Tibial nerve (tissue), 4 donors: ENCODE results near the gene RIGI. TPM values are rescaled to one million over a fixed set of nuclear protein-coding genes. Genes with fewer than 3 reads are reported as not detected.
"Not testable (repeated sequence)": the region's sequence is repeated elsewhere in the genome, so short reads cannot be mapped to it uniquely, and the experiment has no call there.

ENCODE experiments used
- DNase-seq, 2 donors: peaks; one replicate each; pipeline ENCODE4 v3.0.0-alpha.2; 2019; ENCODE audit warnings: low spot score in 2 of 2
- H3K27ac ChIP-seq, 4 donors: fragments of 200-600 bp; sonication (generic) in 3 of 4; one replicate each; pipeline ENCODE4 v1.5.1; 2017 to 2019; ENCODE audit warnings: mild to moderate bottlenecking in 1 of 4
- H3K27me3 ChIP-seq, 2 donors: fragments of 200-600 bp; sonication (generic) in 1 of 2; one replicate each; pipeline versions ENCODE4 v1.5.1 to v1.6.0; 2017 to 2019
- H3K36me3 ChIP-seq, 3 donors: fragments of 200-600 bp; sonication (generic); one replicate each; pipeline ENCODE4 v1.5.1; 2018 to 2019
- H3K4me1 ChIP-seq, 4 donors: fragments of 200-600 bp; sonication (generic) in 3 of 4; one replicate each; pipeline ENCODE4 v1.5.1; 2017 to 2019
- H3K4me3 ChIP-seq, 4 donors: fragments of 200-600 bp; sonication (generic) in 3 of 4; one replicate each; pipeline ENCODE4 v1.5.1; 2017 to 2019; ENCODE audit warnings: mild to moderate bottlenecking in 1 of 4, moderate library complexity in 1 of 4
- H3K9me3 ChIP-seq, 4 donors: fragments of 200-600 bp; sonication (generic) in 3 of 4; one replicate each; pipeline ENCODE4 v1.5.1; 2017 to 2019
- CTCF ChIP-seq, 5 experiments: fragments of 200-600 bp in 3 of 5; fragments of 450-650 bp in 2 of 5; sonication (generic) in 3 of 5; IDR thresholded peaks; one replicate each; pipeline ENCODE4 v1.5.1; 2016 to 2019; ENCODE audit warnings: antibody characterized with exemption in 5 of 5, mild to moderate bottlenecking in 3 of 5, moderate library complexity in 2 of 5
- EP300 ChIP-seq, 2 donors: sonication (generic); formaldehyde crosslinking; IDR thresholded peaks; one replicate each; pipeline ENCODE4 v1.6.1; 2017; ENCODE audit warnings: antibody characterized with exemption in 2 of 2, mild to moderate bottlenecking in 1 of 2
- POLR2A ChIP-seq, 2 donors: fragments of 450-650 bp; IDR thresholded peaks; one replicate each; pipeline ENCODE4 v1.6.1; 2017; ENCODE audit warnings: antibody characterized with exemption in 2 of 2, mild to moderate bottlenecking in 2 of 2, moderate library complexity in 2 of 2
- WGBS, 2 donors: methylation state at CpG; one replicate each; pipeline ENCODE4 v1.1.5; 2018; 5-methylcytosine and 5-hydroxymethylcytosine counted together
- total RNA-seq, 4 donors: library from RNA; depleted of rRNA; stranded (reverse); fragments of >200 nt; gene quantifications; one replicate each; pipeline ENCODE4 v1.1.0, GENCODE V29; 2016

Gene RIGI
- total RNA-seq, 4 donors from 2014 or later = 8.2 to 16.0 (median 9.3) TPM

GRCh38 chr9:32550150-32550561 lies 24.2 kb upstream of the RIGI start:
- Histone ChIP-seq H3K27ac (peak overlapping the region; percentile 91 to 97 (median 96)), H3K4me3 (peak overlapping the region; percentile 60 to 88 (median 72)), H3K27me3 (no peaks in the 10 kb centered on the region), H3K4me1 (peaks cover 0 to 37% (median 9%) of the 10 kb centered on the region in 4 donors), H3K9me3 (no peaks in the 10 kb centered on the region), H3K36me3 (peaks cover 0 to 10% (median 0%) of the 10 kb centered on the region in 3 donors)
- 1 to 3% methylated on average over 10 of the region's 10 CpGs for WGBS, 2 donors
- TF ChIP-seq POLR2A (IDR thresholded peaks at IDR 0.05) (no peak), CTCF (IDR thresholded peaks at IDR 0.05) (no peak), EP300 (IDR thresholded peaks at IDR 0.05) (no peak)
- no peak for DNase-seq

GRCh38 chr9:32548213-32548612 lies 22.2 kb upstream of the RIGI start:
- H3K27me3 ChIP-seq, H3K9me3 ChIP-seq, H3K4me3 ChIP-seq, H3K27ac ChIP-seq, DNase-seq: not testable (repeated sequence)
- WGBS, 2 donors = 97 to 98% methylated on average over 20 of the region's 20 CpGs
- Histone ChIP-seq H3K4me1 (peaks cover 0 to 29% (median 9%) of the 10 kb centered on the region in 4 donors), H3K36me3 (peaks cover 0 to 21% (median 0%) of the 10 kb centered on the region in 3 donors)

GRCh38 chr9:32545884-32546283 lies 19.9 kb upstream of the RIGI start:
- peaks cover 0 to 23% (median 6%) of the 10 kb centered on the region in 4 donors for H3K4me1 ChIP-seq
- H3K4me3 ChIP-seq = no peak overlapping the region
- no peaks in the 10 kb centered on the region for H3K9me3 ChIP-seq
- TF ChIP-seq CTCF (IDR thresholded peaks at IDR 0.05) (no peak), POLR2A (IDR thresholded peaks at IDR 0.05) (no peak), EP300 (IDR thresholded peaks at IDR 0.05) (no peak)
- H3K27me3 ChIP-seq = no peaks in the 10 kb centered on the region
- no peak for DNase-seq
- H3K36me3 ChIP-seq = peaks cover 0 to 42% (median 3%) of the 10 kb centered on the region in 3 donors
- WGBS, 2 donors = 86 to 89% methylated on average over 1 of the region's 1 CpG
- no peak overlapping the region for H3K27ac ChIP-seq

- Histone ChIP-seq H3K27ac (no peak overlapping the region), H3K4me3 (no peak overlapping the region), H3K27me3 (no peaks in the 10 kb centered on the region), H3K36me3 (peaks cover 0 to 52% (median 3%) of the 10 kb centered on the region in 3 donors), H3K4me1 (peaks cover 0 to 5% (median 0%) of the 10 kb centered on the region in 4 donors), H3K9me3 (no peaks in the 10 kb centered on the region)
- DNase-seq = no peak
- WGBS, 2 donors = 91% methylated on average over 4 of the region's 4 CpGs
- TF ChIP-seq POLR2A (IDR thresholded peaks at IDR 0.05) (no peak), EP300 (IDR thresholded peaks at IDR 0.05) (no peak), CTCF (IDR thresholded peaks at IDR 0.05) (no peak)
These were observed 17.1 kb upstream of the RIGI start for GRCh38 chr9:32543047-32543446.

- no peaks in the 10 kb centered on the region for H3K27me3 ChIP-seq
- H3K36me3 ChIP-seq = peaks cover 0 to 24% (median 0%) of the 10 kb centered on the region in 3 donors
- WGBS, 2 donors = 96 to 98% methylated on average over 4 of the region's 4 CpGs
- H3K4me1 ChIP-seq = no peaks in the 10 kb centered on the region
- TF ChIP-seq POLR2A (IDR thresholded peaks at IDR 0.05) = no peak
- no peak for TF ChIP-seq CTCF (IDR thresholded peaks at IDR 0.05)
- TF ChIP-seq EP300 (IDR thresholded peaks at IDR 0.05) = no peak
- no peak overlapping the region for H3K27ac ChIP-seq
- DNase-seq = no peak
- H3K9me3 ChIP-seq = no peaks in the 10 kb centered on the region
- H3K4me3 ChIP-seq = no peak overlapping the region
These were observed 7.8 kb upstream of the RIGI start for GRCh38 chr9:32533816-32534215.

- no peak overlapping the region for H3K4me3 ChIP-seq
- H3K4me1 ChIP-seq = peaks cover 0 to 1% (median 0%) of the 10 kb centered on the region in 4 donors
- no peak for TF ChIP-seq CTCF (IDR thresholded peaks at IDR 0.05)
- TF ChIP-seq EP300 (IDR thresholded peaks at IDR 0.05) = no peak
- TF ChIP-seq POLR2A (IDR thresholded peaks at IDR 0.05) = no peak
- no peaks in the 10 kb centered on the region for H3K9me3 ChIP-seq
- no peak for DNase-seq
- H3K27me3 ChIP-seq = no peaks in the 10 kb centered on the region
- no peak overlapping the region for H3K27ac ChIP-seq
- H3K36me3 ChIP-seq = peaks cover 0 to 22% (median 0%) of the 10 kb centered on the region in 3 donors
- WGBS, 2 donors = 94 to 96% methylated on average over 6 of the region's 6 CpGs
These were observed 7.3 kb upstream of the RIGI start for GRCh38 chr9:32533336-32533735.
